Thoracic aorta (tissue), 2 donors: ENCODE measurements around the gene DAP. TPM values are rescaled to one million over a fixed set of nuclear protein-coding genes. Genes with fewer than 3 reads are reported as not detected.

Experiments used
- ATAC-seq: fragments of 150-250 bp; one replicate; pipeline ENCODE4 v1.8.0; 2017; ENCODE audit warnings: low read depth; ENCODE audit not compliant: insufficient number of reproducible peaks, low FRiP score
- DNase-seq: peaks from one replicate; pipeline ENCODE4 v3.0.0-alpha.2; 2020; ENCODE audit warnings: low spot score
- H3K27ac ChIP-seq, 2 donors: fragments of 200-600 bp; sonication (generic); 1 replicate in 1 of 2; 2 replicates in 1 of 2; pipeline ENCODE4 v1.5.1; 2016; ENCODE audit warnings: mild to moderate bottlenecking in 2 of 2, moderate library complexity in 2 of 2
- H3K27me3 ChIP-seq: fragments of 200-600 bp; sonication (generic); replicated peaks from 2 replicates; pipeline ENCODE4 v1.6.0; 2016; ENCODE audit warnings: mild to moderate bottlenecking; ENCODE audit not compliant: insufficient read depth
- H3K36me3 ChIP-seq: fragments of 200-600 bp; sonication (generic); one replicate; pipeline ENCODE4 v1.5.1; 2016
- H3K4me1 ChIP-seq, 2 donors: fragments of 200-600 bp; sonication (generic); 1 replicate in 1 of 2; 2 replicates in 1 of 2; pipeline versions ENCODE4 v1.5.1 to v1.6.0; 2016; ENCODE audit warnings: low read depth in 2 of 2, mild to moderate bottlenecking in 1 of 2; ENCODE audit not compliant: control insufficient read depth in 1 of 2
- H3K4me3 ChIP-seq: fragments of 200-600 bp; sonication (generic); 2 replicates; pipeline ENCODE4 v1.5.1; 2016; ENCODE audit warnings: mild to moderate bottlenecking
- H3K9me3 ChIP-seq: fragments of 200-600 bp; sonication (generic); 2 replicates; pipeline ENCODE4 v1.5.1; 2016
- total RNA-seq, 2 donors: library from RNA; depleted of rRNA; stranded (reverse); fragments of >200 nt; gene quantifications; one replicate each; pipeline versions ENCODE4 v1.1.0 to v1.2.3, GENCODE V29; 2016
- TF ChIP-seq, protein P1 (sequence below): fragments of 200-600 bp; sonication (generic); IDR thresholded peaks from one replicate; pipeline ENCODE4 v1.5.1; 2019; ENCODE audit warnings: antibody characterized with exemption

DAP gene
- total RNA-seq, 2 donors from 2014 or later = 79.6 to 113 TPM

DNA sequence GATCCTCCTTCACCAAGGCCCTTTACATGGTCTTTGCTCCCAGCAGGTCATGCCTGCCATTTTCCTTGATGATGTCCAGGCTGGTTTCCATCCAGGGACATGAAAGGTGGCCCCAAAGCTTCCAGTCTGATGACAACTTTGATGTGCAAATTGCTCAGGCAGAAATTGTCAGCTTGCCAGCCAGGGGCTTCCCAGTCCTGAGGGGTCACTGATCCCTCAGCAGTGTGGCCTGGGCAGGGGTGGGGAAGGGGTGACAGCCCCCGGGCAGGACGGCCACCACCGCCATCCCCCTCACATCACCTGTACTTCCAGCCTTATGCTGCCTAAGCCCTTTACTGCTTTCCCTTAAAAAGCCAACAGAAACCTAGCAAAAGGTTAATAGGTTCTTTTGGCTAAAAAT lies 100.9 kb downstream of the DAP start:
- DNase-seq = no peak

DNA sequence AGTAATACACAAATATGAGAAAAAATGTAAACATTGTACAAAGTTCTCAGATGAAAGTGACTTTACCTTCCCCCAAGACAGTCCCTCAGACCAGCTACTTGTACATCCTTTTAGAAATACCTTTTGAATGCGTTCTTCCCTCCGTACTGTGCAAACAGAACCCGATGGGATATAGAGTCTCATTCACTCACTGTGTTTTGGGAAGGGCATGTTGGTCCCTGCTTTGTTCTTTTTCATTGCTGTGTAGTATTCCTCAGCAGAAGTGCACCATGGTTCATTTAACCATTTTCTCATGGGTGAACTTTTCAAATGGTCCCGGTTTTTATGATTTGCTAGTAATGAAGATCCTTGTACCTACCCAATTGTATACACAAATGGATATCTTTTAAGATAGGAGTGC lies 102.8 kb downstream of the DAP start:
- no peak overlapping the region for H3K27ac ChIP-seq
- H3K4me1 ChIP-seq = no peaks in the 10 kb centered on the region
- H3K36me3 ChIP-seq = no peaks in the 10 kb centered on the region
- H3K4me3 ChIP-seq = no peak overlapping the region
- H3K27me3 ChIP-seq = no peaks in the 10 kb centered on the region
- no peaks in the 10 kb centered on the region for H3K9me3 ChIP-seq
- DNase-seq (no peak), ATAC-seq (no peak)
- TF ChIP-seq, protein P1, sequence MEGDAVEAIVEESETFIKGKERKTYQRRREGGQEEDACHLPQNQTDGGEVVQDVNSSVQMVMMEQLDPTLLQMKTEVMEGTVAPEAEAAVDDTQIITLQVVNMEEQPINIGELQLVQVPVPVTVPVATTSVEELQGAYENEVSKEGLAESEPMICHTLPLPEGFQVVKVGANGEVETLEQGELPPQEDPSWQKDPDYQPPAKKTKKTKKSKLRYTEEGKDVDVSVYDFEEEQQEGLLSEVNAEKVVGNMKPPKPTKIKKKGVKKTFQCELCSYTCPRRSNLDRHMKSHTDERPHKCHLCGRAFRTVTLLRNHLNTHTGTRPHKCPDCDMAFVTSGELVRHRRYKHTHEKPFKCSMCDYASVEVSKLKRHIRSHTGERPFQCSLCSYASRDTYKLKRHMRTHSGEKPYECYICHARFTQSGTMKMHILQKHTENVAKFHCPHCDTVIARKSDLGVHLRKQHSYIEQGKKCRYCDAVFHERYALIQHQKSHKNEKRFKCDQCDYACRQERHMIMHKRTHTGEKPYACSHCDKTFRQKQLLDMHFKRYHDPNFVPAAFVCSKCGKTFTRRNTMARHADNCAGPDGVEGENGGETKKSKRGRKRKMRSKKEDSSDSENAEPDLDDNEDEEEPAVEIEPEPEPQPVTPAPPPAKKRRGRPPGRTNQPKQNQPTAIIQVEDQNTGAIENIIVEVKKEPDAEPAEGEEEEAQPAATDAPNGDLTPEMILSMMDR = no peak

More for the DNA sequence above, 100.9 kb downstream of the DAP start:
- no peak overlapping the region for H3K4me3 ChIP-seq
- H3K27me3 ChIP-seq = no peaks in the 10 kb centered on the region
- H3K9me3 ChIP-seq = no peaks in the 10 kb centered on the region
- no peaks in the 10 kb centered on the region for H3K36me3 ChIP-seq
- H3K4me1 ChIP-seq = peaks cover 0 to 4% of the 10 kb centered on the region in 2 donors
- no peak for ATAC-seq
- no peak overlapping the region for H3K27ac ChIP-seq
- TF ChIP-seq, protein P1 = no peak

DNA sequence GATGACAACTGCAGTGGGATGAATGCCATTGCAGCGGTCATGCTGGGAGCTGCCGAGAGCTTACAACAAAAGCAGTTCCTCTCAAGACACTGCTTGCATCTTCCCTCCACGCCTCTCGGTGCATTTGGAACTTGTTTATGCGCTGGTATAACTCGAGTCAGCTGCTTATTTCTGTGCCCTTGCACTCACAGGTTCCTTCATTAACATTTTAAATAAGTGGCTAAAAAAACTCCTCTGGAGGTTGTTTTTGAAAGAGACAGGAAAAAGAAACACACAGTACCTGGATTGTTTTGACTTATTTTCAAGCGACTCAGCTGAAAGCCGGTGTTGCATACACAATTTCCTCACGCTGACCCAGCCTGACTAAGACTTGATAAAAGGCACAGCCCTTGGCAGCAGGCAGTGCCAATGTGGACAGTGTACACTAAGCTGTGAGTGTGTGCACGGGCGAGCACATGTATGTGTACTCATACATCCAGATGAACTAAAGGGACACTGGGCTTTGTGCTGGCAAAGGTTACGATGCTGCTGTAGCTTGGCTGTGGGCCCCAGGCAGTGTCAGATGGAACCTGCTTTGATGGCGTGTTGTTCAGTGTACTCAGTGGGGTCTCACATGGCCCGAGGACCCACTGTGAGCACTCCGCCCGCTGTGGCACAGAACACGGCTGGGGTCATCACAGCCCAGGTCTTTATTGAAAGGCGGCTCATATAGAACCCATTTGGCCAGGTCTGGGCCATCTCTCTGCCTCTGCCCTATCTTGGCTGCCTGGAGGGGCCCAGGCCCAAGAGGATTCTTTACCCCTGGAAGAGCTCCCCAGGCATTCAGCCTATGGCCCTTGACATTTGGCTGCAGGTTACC lies 104.8 kb downstream of the DAP start:
- Histone ChIP-seq H3K4me3 (no peak overlapping the region), H3K4me1 (no peaks in the 10 kb centered on the region), H3K27me3 (no peaks in the 10 kb centered on the region), H3K36me3 (no peaks in the 10 kb centered on the region), H3K27ac (no peak overlapping the region), H3K9me3 (no peaks in the 10 kb centered on the region)
- ATAC-seq (no peak), DNase-seq (no peak)
- TF ChIP-seq, protein P1 = no peak

DNA sequence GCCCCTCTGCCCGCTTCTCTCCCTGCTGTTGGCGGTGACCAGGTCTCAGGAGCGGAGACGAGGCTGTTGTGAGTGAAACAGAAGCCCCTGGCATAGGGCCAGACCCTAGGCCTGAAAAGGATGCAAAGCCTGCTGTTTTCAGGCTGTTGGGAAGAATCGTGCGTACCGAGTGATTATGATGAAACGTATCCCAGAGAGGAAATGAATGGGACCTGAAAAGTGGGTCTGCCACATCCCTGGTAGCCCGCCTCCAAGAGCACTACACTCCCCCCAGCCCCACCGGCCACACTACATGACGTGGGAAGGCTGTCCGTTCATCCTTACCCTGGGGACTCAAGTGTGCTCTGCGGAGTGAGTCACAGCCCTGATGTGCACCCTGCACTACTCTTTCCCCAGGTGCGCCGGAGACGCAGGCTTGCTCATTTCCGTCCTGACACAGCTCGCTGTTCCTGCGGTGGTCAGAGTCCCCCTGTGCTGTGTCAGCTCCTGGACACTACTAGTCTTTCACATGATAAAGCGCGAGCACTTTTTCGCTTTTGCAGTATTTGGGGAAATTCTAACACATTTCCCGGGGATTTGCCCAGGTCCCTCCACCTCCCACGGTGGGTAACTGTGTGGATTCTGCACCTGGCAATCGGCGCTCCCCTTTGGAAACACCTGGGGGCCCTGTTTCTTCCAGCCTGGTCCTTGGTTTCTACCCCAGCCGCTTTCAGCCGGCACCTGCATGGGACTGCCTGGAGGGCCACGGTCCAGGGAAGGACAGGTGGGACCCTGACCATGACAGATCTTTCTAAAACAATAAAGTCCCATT lies 105.7 kb downstream of the DAP start:
- TF ChIP-seq, protein P1 = no peak
- H3K36me3 ChIP-seq = no peaks in the 10 kb centered on the region
- no peaks in the 10 kb centered on the region for H3K9me3 ChIP-seq
- H3K27ac ChIP-seq = no peak overlapping the region
- H3K4me1 ChIP-seq = no peaks in the 10 kb centered on the region
- H3K27me3 ChIP-seq = no peaks in the 10 kb centered on the region
- DNase-seq (no peak), ATAC-seq (no peak)
- H3K4me3 ChIP-seq = no peak overlapping the region

DNA sequence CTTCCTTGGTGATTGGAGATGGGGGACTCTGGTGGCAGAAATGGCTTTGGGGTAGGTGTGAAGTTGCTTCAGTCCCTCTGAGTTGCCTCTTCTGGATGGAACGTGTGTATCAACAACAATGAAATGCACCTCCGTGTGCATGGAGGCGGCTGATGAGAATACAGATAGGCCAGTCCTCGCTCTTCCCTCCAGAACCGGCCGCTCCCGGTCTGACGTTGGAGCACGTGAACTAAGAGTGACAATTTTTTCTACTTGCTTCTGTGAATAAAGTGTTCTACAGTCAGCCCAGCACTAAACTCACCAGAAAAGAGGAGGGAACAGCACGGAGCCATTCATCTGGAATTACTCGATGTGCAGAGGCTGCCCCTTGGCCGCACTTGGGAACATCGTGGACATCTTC lies 106.5 kb downstream of the DAP start:
- TF ChIP-seq, protein P1 = no peak
- DNase-seq = no peak
- no peak for ATAC-seq
- Histone ChIP-seq H3K4me3 (no peak overlapping the region), H3K27me3 (no peaks in the 10 kb centered on the region), H3K27ac (no peak overlapping the region), H3K4me1 (no peaks in the 10 kb centered on the region), H3K9me3 (no peaks in the 10 kb centered on the region), H3K36me3 (no peaks in the 10 kb centered on the region)
